IPS DF 6.9 (cell line): ENCODE data around the gene KLHDC9.

Experiments
- DNase-seq: peaks from one replicate; pipeline ENCODE4 v3.0.0-alpha.2; 2013; ENCODE audit warnings: low read depth, low spot score
- H3K27ac ChIP-seq: one replicate; pipeline ENCODE4 v1.5.1; 2013; ENCODE audit warnings: low read length, control low read depth
- H3K27me3 ChIP-seq: 2 replicates; pipeline ENCODE4 v1.6.1; 2013; ENCODE audit warnings: mild to moderate bottlenecking, low read length; ENCODE audit not compliant: control insufficient read depth, insufficient read depth
- H3K36me3 ChIP-seq: 2 replicates; pipeline ENCODE4 v1.6.1; 2013; ENCODE audit warnings: low read length; ENCODE audit not compliant: control insufficient read depth, insufficient read depth
- H3K4me1 ChIP-seq: 2 replicates; pipeline ENCODE4 v1.6.1; 2013; ENCODE audit warnings: low read length; ENCODE audit not compliant: control insufficient read depth, insufficient read depth
- H3K4me3 ChIP-seq: 2 replicates; pipeline ENCODE4 v1.5.1; 2013; ENCODE audit warnings: mild to moderate bottlenecking, low read length
- H3K9me3 ChIP-seq: 2 replicates; pipeline ENCODE4 v1.6.1; 2013; ENCODE audit warnings: low read length, inconsistent platforms; ENCODE audit not compliant: control insufficient read depth, insufficient read depth
- WGBS: extraction: QIAGEN DNeasy Blood & Tissue Kit; methylation state at CpG from one replicate; pipeline ENCODE4 v1.1.7; 2013; ENCODE audit warnings: mixed read lengths, missing lambda C conversion rate; ENCODE audit not compliant: insufficient read length, insufficient coverage; 5-methylcytosine and 5-hydroxymethylcytosine counted together

KLHDC9 gene

DNA sequence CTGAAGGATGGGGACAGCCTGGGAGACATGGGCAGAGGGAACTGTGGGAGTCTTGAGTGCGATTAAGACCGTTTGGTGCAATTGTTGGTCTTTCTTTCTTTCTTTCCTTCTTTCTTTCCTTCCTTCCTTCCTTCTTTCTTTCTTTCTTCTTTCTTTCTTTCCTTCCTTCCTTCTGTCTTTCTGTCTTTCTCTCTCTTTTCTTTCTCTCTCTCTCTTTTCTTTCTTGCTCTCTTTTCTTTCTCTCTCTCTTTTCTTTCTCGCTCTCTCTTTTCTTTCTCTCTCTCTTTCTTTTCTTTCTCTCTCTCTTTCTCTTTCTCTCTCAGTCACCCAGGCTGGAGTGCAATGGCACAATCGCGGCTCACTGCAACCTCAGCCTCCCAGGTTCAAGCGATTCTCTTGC lies 2.9 kb upstream of the KLHDC9 start:
- Histone ChIP-seq H3K4me1 (no peaks in the 10 kb centered on the region), H3K36me3 (no peaks in the 10 kb centered on the region), H3K27me3 (no peaks in the 10 kb centered on the region), H3K27ac (no peak overlapping the region), H3K9me3 (no peaks in the 10 kb centered on the region), H3K4me3 (no peak overlapping the region)
- DNase-seq: no peak
- no CpG with 5 or more reads among the region's 6 CpGs for WGBS

DNA sequence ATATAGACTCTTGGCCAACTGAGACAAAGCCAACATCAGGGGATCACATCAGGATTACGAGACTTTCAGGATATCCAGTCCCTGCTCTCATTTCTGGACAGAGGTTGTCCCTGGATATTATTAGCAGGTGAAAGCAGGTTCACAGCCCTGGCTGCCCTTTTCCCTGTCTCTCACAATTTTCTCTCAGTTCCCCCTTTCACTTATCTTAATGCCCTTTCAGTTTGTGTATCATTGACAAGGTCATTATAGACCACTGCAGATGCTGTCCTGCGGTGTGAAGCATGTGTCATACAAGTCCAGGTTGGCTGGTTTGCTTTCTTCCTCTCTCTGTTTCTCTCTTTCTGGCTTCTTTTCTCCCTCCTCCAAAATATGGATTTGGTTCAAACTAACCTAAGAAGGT lies 2.1 kb upstream of the KLHDC9 start:
- H3K4me3 ChIP-seq: no peak overlapping the region
- no peaks in the 10 kb centered on the region for H3K4me1 ChIP-seq
- no CpG with 5 or more reads among the region's 2 CpGs for WGBS
- no peaks in the 10 kb centered on the region for H3K9me3 ChIP-seq
- H3K27me3 ChIP-seq: no peaks in the 10 kb centered on the region
- H3K36me3 ChIP-seq: no peaks in the 10 kb centered on the region
- DNase-seq: no peak
- no peak overlapping the region for H3K27ac ChIP-seq

DNA sequence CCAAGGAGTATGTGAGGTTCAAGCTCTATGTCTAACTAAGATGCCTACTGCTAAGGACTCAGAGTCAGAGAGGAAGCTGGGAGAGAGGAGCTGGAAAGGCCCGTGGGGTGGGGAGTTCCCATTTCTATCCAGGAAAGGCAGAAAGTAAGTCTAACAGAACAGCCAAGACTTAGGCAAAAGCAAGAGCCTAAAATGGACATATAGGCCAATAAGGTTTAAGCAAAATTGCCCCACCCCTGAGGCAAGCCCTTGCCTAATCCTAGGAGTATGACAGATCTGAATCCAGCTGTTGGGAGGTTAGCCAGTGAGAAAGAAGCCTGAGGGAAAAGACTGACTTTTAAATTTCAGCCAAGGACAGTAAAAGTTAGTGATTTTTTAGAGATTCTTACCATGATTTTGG lies 1.6 kb upstream of the KLHDC9 start:
- Histone ChIP-seq H3K9me3 (no peaks in the 10 kb centered on the region), H3K27me3 (no peaks in the 10 kb centered on the region), H3K36me3 (peaks cover 1% of the 10 kb centered on the region; the same call in 1 of the 2 replicates), H3K4me3 (no peak overlapping the region), H3K4me1 (no peaks in the 10 kb centered on the region), H3K27ac (no peak overlapping the region)
- WGBS: no CpG with 5 or more reads among the region's 1 CpG
- DNase-seq: no peak

DNA sequence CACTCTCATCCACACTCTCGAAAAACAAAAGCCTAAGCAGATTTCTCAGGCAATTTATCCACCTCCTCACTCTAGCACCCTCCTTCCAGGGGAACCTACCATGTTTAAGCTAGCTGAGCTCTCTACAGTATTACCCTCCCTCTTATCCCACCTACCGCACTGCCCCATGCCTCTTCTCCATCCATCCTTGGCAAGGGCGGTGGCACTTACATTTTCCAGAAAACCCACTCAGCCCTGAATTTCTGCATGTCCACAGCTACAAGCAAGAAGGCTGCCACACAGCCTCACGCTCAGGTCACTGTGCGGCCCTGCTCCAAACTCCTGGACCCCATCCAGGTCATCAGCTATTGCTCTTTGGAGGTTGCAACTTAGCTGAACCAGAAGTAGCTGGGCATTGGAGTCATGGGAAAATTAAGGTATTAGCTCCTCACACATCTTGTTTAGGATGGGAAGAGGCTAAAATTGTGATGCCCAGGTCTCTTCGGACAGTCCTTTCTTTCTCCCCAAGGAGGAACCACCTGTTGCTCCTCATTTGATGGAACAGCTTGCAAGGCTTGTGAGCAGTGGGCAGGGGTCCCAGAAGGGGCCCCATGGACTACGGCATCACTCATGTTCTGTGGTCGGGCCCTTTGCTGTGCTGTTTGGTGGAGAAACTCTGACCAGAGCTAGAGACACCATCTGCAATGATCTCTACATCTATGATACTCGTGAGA lies 1.1 kb downstream of the KLHDC9 start:
- peak overlapping the region; percentile 68; the same call in 1 of the 2 replicates for H3K4me3 ChIP-seq
- H3K27me3 ChIP-seq: no peaks in the 10 kb centered on the region
- H3K36me3 ChIP-seq: peaks cover 8% of the 10 kb centered on the region; the same call in 1 of the 2 replicates
- no CpG with 5 or more reads among the region's 9 CpGs for WGBS
- no peaks in the 10 kb centered on the region for H3K9me3 ChIP-seq
- no peak overlapping the region for H3K27ac ChIP-seq
- no peaks in the 10 kb centered on the region for H3K4me1 ChIP-seq
- DNase-seq: no peak

DNA sequence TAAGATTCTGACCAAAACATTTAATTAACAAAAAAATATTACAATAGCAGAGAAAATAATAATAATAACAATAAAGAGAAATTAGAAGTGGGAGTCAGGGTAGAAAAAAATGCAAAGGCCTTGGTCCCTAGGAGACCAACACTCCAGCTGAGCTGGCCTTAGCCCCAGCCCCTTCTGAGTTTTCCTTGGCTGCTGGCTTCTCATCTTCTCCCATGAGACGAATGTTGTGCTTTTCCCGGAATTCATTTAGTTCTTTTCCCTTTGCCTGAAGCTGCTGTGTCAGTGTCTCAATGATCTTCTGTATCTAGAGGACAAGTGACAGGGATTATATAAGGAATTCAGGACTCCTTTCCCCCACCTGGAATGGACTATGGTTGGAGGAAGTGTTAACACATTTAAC lies 2.4 kb downstream of the KLHDC9 start:
- Histone ChIP-seq H3K36me3 (peaks cover 8% of the 10 kb centered on the region; the same call in 1 of the 2 replicates), H3K4me3 (no peak overlapping the region), H3K4me1 (no peaks in the 10 kb centered on the region), H3K27me3 (no peaks in the 10 kb centered on the region), H3K9me3 (no peaks in the 10 kb centered on the region), H3K27ac (no peak overlapping the region)
- no CpG with 5 or more reads among the region's 2 CpGs for WGBS
- no peak for DNase-seq

DNA sequence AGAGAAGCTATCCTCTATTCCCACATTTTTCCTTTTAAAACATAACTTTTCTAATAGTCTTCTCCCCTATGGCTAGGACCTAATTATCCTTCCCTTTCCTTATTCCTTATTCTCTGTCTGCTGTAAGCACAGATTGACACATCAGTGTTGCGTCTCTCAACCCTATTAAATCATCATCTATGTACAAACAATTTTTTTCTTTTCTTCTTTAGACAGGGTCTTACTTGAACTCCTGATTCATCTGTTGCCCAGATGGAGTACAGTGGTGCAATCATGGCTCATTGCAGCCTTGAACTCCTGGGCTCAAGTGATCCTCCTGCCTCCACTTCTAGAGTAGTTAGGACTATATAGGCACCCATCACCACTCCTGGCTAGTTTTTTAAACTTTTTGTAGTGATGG lies 8.3 kb downstream of the KLHDC9 start:
- DNase-seq: no peak
- no CpG with 5 or more reads among the region's 1 CpG for WGBS
- H3K36me3 ChIP-seq: peaks cover 10% of the 10 kb centered on the region; the same call in 1 of the 2 replicates

DNA sequence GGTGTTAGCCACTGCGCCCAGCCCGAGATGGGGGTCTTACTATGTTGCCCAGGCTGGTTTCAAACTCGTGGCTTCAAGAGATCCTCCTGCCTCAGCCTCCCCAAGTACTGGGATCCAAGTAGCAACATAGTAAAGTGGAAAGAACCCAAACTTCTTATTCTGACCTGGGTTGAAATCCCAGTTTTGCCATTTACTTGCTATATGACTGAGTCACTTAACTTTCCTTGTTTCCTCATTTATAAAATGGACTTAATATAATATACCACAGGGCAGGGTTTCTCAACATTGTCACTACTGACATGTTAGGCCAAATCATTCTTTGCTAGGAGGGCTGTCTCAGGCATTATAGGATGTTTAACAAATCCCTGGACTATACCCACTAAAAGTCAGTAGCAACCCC lies 13.0 kb downstream of the KLHDC9 start:
- peaks cover 2% of the 10 kb centered on the region; the same call in 1 of the 2 replicates for H3K36me3 ChIP-seq
- H3K4me3 ChIP-seq: no peak overlapping the region
- no peaks in the 10 kb centered on the region for H3K4me1 ChIP-seq
- H3K27me3 ChIP-seq: no peaks in the 10 kb centered on the region
- no peak for DNase-seq
- no peak overlapping the region for H3K27ac ChIP-seq
- no peaks in the 10 kb centered on the region for H3K9me3 ChIP-seq
- WGBS: no CpG with 5 or more reads among the region's 3 CpGs

More for the DNA sequence above, 8.3 kb downstream of the KLHDC9 start:
- no peaks in the 10 kb centered on the region for H3K4me1 ChIP-seq
- H3K27me3 ChIP-seq: no peaks in the 10 kb centered on the region
- no peak overlapping the region for H3K27ac ChIP-seq
- H3K9me3 ChIP-seq: no peaks in the 10 kb centered on the region
- no peak overlapping the region for H3K4me3 ChIP-seq

DNA sequence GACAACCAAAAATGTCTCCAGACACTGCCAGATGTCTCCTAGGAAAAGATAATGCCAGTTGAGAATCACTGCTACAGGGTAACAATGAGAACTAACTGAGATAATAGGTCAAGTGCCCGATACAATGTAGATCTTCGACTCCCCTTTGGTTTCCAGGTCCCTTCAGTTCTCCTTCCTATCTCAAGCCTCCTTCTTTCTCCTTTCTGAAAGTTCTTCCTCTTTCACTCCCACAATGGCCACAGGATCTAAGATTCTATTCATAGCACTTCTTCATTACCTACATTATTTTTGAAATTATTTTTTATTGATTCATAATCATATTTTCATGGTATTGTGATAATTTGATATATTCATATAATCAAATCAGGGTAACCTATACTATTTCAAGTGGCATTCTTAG lies 13.4 kb downstream of the KLHDC9 start:
- Histone ChIP-seq H3K27ac (no peak overlapping the region), H3K4me1 (no peaks in the 10 kb centered on the region), H3K4me3 (no peak overlapping the region), H3K36me3 (peaks cover 2% of the 10 kb centered on the region; the same call in 1 of the 2 replicates), H3K27me3 (no peaks in the 10 kb centered on the region), H3K9me3 (no peaks in the 10 kb centered on the region)
- no CpG with 5 or more reads among the region's 2 CpGs for WGBS
- DNase-seq: no peak

DNA sequence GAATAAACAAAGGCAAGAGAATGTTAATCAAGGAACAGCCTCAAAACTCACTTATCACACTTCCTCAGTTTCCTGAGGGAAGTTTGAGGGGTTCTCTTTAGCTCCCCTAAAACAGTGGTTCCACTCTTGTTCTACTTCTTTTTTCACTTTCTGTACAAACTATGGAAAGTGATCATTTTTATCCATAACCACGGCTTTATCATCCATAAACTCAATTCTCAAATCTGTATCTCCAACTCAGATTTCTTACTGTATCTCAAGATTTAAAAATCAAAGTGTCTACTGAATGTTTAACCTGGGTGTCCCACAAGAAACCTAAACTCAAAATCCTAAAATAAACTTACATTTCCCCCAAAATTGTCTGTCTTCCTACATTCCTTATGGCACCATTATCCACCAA lies 15.8 kb downstream of the KLHDC9 start:
- WGBS: no CpG with 5 or more reads among the region's 1 CpG
- no peaks in the 10 kb centered on the region for H3K9me3 ChIP-seq
- H3K36me3 ChIP-seq: peaks cover 2% of the 10 kb centered on the region; the same call in 1 of the 2 replicates
- H3K4me1 ChIP-seq: peaks cover 2% of the 10 kb centered on the region; the same call in 1 of the 2 replicates
- H3K27ac ChIP-seq: no peak overlapping the region
- no peak for DNase-seq
- no peaks in the 10 kb centered on the region for H3K27me3 ChIP-seq
- no peak overlapping the region for H3K4me3 ChIP-seq

DNA sequence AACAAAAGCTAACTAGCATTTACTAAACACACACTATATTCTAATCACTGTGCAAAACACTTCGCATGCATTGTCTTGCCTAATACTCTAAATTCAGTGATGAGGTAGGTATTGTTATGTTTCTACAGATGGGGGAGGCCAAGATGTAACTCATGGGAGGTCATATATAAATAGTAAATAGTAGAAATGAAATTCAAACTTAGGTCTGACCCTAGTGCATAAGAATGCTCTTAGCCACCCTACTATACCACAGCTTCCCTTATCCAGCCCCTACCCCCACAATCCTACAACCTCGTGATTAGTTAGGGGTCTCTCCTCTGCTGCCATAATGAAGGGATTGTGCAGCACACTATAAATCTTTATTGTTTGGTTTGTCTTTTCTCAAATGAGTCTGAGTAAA lies 16.4 kb downstream of the KLHDC9 start:
- no peaks in the 10 kb centered on the region for H3K9me3 ChIP-seq
- no peaks in the 10 kb centered on the region for H3K27me3 ChIP-seq
- H3K4me1 ChIP-seq: peaks cover 6% of the 10 kb centered on the region; the same call in 1 of the 2 replicates
- H3K4me3 ChIP-seq: no peak overlapping the region
- H3K27ac ChIP-seq: no peak overlapping the region
- H3K36me3 ChIP-seq: peaks cover 1% of the 10 kb centered on the region; the same call in 1 of the 2 replicates
- WGBS: no CpG with 5 or more reads among the region's 2 CpGs
- no peak for DNase-seq
